UCSD-AML1 (cell line): ENCODE data around the gene SLC4A11.
"Not testable (repeated sequence)": the region's sequence is repeated elsewhere in the genome, so short reads cannot be mapped to it uniquely, and the experiment has no call there.

Experiments
- DNase-seq: peaks from one replicate; lab custom pipeline; 2025; ENCODE audit not compliant: unreplicated experiment; lab: John Stamatoyannopoulos, UW

SLC4A11 gene

GRCh38 chr20:3229158-3229557 is 9.8 kb downstream of the SLC4A11 start:
- DNase-seq, result no peak

- DNase-seq, result no peak
These were observed 10.3 kb downstream of the SLC4A11 start for GRCh38 chr20:3228750-3229032.

GRCh38 chr20:3227936-3228749 is 10.8 kb downstream of the SLC4A11 start:
- no peak for DNase-seq

GRCh38 chr20:3227506-3227905 is 11.5 kb downstream of the SLC4A11 start:
- DNase-seq, result no peak

GRCh38 chr20:3226864-3227263 is 12.1 kb downstream of the SLC4A11 start:
- DNase-seq, result no peak

DNA sequence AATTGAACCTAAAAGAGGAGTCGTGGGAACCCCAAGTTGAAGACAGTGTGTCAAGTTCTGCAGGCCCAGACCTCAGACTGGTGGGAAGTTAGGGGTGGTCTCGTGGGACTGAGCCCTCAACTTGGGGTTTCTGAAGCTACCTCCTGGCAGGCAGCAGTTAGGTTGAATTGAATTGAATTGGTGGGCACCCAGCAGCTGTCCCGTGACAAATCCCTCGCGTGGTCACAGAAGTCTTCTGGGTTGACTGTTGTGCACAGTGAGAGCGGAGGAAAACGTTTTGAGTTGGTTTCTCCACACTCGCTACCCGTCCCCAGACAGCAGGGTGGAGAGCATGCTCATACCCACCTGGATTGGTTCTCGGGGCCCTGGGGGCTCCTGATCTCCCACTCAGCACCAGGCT is 12.9 kb downstream of the SLC4A11 start:
- DNase-seq, result no peak

GRCh38 chr20:3224681-3225421 is 14.1 kb downstream of the SLC4A11 start:
- DNase-seq, result no peak

- DNase-seq, result no peak
These were observed 14.9 kb downstream of the SLC4A11 start for GRCh38 chr20:3223994-3224680.

DNA sequence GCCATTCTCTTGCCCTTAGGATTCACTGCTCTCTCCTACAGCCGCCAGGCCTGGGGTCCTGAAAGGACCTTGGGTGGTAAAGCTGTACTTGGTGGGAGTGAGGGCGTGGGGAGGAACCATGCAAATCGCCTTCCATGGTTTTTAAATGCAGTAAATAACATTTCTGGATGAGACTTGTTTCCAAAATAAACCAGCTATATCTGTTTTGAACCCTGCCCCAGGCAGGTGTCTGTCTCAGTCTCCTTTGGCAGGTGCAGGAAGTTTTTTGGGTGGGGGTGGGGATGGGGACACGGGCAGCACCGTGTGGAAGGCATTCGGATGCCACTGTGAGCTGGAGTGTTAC is 15.4 kb downstream of the SLC4A11 start:
- DNase-seq, result no peak

GRCh38 chr20:3222635-3223600 is 16.1 kb downstream of the SLC4A11 start:
- DNase-seq, result peak; percentile 17

GRCh38 chr20:3221398-3222226 is 17.4 kb downstream of the SLC4A11 start:
- DNase-seq, result no peak

DNA sequence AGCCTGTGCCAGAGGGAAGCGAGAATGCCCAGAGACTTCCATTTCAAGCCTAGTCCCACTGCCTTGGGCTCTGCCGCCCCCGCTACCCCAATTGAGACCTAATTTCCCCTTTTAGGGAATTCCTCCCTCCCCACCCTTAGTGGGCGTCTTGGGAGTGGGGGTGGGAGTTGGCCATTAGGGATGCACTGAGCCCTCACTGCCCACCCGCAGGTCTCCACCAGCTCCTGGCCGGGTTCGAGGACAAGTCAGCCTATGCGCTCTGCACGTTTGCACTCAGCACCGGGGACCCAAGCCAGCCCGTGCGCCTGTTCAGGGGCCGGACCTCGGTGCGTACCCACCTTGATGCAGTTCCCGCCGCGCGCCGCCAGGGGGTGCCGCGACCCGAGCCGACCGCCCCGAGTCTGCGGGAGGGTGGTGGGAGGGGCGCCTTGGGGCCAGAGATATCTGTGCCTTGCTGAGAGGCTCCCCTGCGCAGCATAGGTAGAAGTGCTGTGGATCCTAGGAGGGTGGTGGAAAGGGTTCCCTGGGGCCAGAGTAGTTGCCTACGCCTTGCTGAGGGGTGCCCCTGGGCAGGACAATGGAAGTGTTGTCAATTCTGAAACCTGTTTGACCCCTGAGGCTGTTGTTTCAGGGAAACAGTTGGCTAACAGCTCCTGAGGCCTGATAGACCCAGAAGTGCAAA is 20.5 kb downstream of the SLC4A11 start:
- peak; percentile 32 for DNase-seq

DNA sequence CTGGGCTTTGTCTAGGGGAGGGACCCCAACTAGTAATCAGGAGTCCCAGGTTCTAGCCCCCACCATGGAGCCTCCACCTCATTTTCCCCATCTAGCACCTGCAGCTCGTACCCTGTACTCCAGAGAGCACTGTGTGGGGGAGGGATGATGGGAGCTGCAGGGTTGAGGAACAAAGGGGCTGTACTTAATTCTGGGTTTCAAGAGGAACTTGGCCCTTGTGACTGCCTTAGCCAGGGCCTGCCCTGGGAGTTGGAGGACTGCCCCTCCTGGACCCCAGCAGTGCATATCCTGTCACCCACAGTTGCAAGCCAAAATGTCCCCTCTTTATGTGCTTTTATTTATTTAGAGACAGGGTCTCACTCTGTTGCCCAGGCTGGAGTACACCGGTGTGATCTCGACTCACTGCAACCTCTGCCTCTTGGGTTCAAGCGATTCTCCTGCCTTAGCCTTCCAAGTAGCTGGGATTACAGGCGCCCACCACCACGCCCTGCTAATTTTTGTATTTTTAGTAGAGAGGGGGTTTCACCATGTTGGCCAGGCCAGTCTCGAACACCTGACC is 23.6 kb downstream of the SLC4A11 start:
- not testable (repeated sequence) for DNase-seq

GRCh38 chr20:3213226-3213625 is 25.8 kb downstream of the SLC4A11 start:
- no peak for DNase-seq

GRCh38 chr20:3210346-3210745 is 28.6 kb downstream of the SLC4A11 start:
- DNase-seq, result no peak

- DNase-seq, result no peak
These were observed 29.1 kb downstream of the SLC4A11 start for GRCh38 chr20:3209946-3210317.

GRCh38 chr20:3209257-3209945 is 29.6 kb downstream of the SLC4A11 start, which contains the start of gene ITPA:
TSS of gene ITPA (plus strand) at chr20:3209498. CDS start at chr20:3209552, 54 bp downstream.
- DNase-seq, result peak; percentile 67

- DNase-seq, result peak; percentile 47
These were observed 30.2 kb downstream of the SLC4A11 start for GRCh38 chr20:3208786-3209256.
